Skin epidermis (tissue), 12 donors: ENCODE measurements around the gene GAMT.

ENCODE experiments used
- H3K27ac ChIP-seq, 21 experiments: fragments of 200-600 bp; sonication (generic) in 11 of 21; one replicate each; pipeline ENCODE4 v1.5.0; 2020; ENCODE audit warnings: mild to moderate bottlenecking in 3 of 21, inconsistent platforms in 2 of 21, moderate library complexity in 2 of 21
- H3K4me3 ChIP-seq, 7 experiments: fragments of 200-600 bp; sonication (generic) in 2 of 7; one replicate each; pipeline ENCODE4 v1.5.0; 2020; ENCODE audit warnings: inconsistent platforms in 2 of 7, mild to moderate bottlenecking in 2 of 7, moderate library complexity in 1 of 7

GAMT gene

GRCh38 chr19:1360126-1360817 is 41.1 kb downstream of the GAMT start:
- Histone ChIP-seq H3K4me3 (peak overlapping the region in 2 of 7 experiments; percentile 17 to 21), H3K27ac (peak overlapping the region in 20 of 21 experiments; percentile 14 to 83 (median 64))

GRCh38 chr19:1357531-1358109 is 43.7 kb downstream of the GAMT start:
- Histone ChIP-seq H3K27ac (no peak overlapping the region), H3K4me3 (no peak overlapping the region)

GRCh38 chr19:1356508-1356865 is 44.9 kb downstream of the GAMT start:
- H3K4me3 ChIP-seq = peak overlapping the region in 1 of 7 experiments; percentile 71
- peak overlapping the region in 1 of 21 experiments; percentile 15 for H3K27ac ChIP-seq

- Histone ChIP-seq H3K4me3 (peak overlapping the region; percentile 71 to 95 (median 81)), H3K27ac (peak overlapping the region in 19 of 21 experiments; percentile 49 to 96 (median 83))
These were observed 45.5 kb downstream of the GAMT start for GRCh38 chr19:1355568-1356507.

- peak overlapping the region in 19 of 21 experiments; percentile 49 to 96 (median 83) for H3K27ac ChIP-seq
These were observed 46.3 kb downstream of the GAMT start for GRCh38 chr19:1354970-1355567.

GRCh38 chr19:1353144-1353543 is 48.2 kb downstream of the GAMT start:
- Histone ChIP-seq H3K4me3 (no peak overlapping the region), H3K27ac (no peak overlapping the region)

More at GRCh38 chr19:1354970-1355567, 46.3 kb downstream of the GAMT start:
- peak overlapping the region; percentile 71 to 95 (median 81) for H3K4me3 ChIP-seq

GRCh38 chr19:1351381-1351851 is 49.9 kb downstream of the GAMT start:
- no peak overlapping the region for H3K4me3 ChIP-seq
- no peak overlapping the region for H3K27ac ChIP-seq

- Histone ChIP-seq H3K27ac (no peak overlapping the region), H3K4me3 (no peak overlapping the region)
These were observed 50.5 kb downstream of the GAMT start for GRCh38 chr19:1350867-1351266.

- no peak overlapping the region for H3K27ac ChIP-seq
- no peak overlapping the region for H3K4me3 ChIP-seq
These were observed 52.1 kb downstream of the GAMT start for GRCh38 chr19:1349211-1349610.
